Liver (tissue), 9 donors: ENCODE measurements around the gene UBE2M. TPM values are rescaled to one million over a fixed set of nuclear protein-coding genes. Genes with fewer than 3 reads are reported as not detected.
A peak's percentile ranks its signal among the peaks of the same experiment; 100 is the strongest.

ENCODE experiments used
- DNase-seq: peaks from one replicate; pipeline ENCODE4 v3.0.0-alpha.2; 2017; ENCODE audit warnings: low spot score
- H3K27ac ChIP-seq, 2 donors: one replicate each; pipeline ENCODE4 v1.7.0; 2013; ENCODE audit warnings: inconsistent platforms in 2 of 2, low read length in 2 of 2, control low read depth in 1 of 2, low read depth in 1 of 2, mild to moderate bottlenecking in 1 of 2
- H3K27me3 ChIP-seq, 4 donors: one replicate each; pipeline versions ENCODE4 v1.6.1 to v1.7.0; 2013; ENCODE audit warnings: low read length in 3 of 4, inconsistent platforms in 1 of 4, mild to moderate bottlenecking in 1 of 4, moderate library complexity in 1 of 4; ENCODE audit not compliant: control insufficient read depth in 4 of 4, insufficient read depth in 4 of 4
- H3K36me3 ChIP-seq, 4 donors: one replicate each; pipeline versions ENCODE4 v1.6.1 to v1.7.0; 2013; ENCODE audit warnings: low read length in 3 of 4, mild to moderate bottlenecking in 3 of 4, low read depth in 1 of 4, moderate library complexity in 1 of 4; ENCODE audit not compliant: control insufficient read depth in 4 of 4, insufficient read depth in 3 of 4
- H3K4me1 ChIP-seq, 4 donors: one replicate each; pipeline versions ENCODE4 v1.6.1 to v1.7.0; 2013; ENCODE audit warnings: low read length in 3 of 4, mild to moderate bottlenecking in 3 of 4, moderate library complexity in 1 of 4; ENCODE audit not compliant: control insufficient read depth in 4 of 4, insufficient read depth in 4 of 4
- H3K4me3 ChIP-seq, 3 donors: one replicate each; pipeline versions ENCODE4 v1.6.1 to v1.7.0; 2013; ENCODE audit warnings: low read length in 3 of 3, control low read depth in 1 of 3, low read depth in 1 of 3, mild to moderate bottlenecking in 1 of 3
- H3K9ac ChIP-seq, 2 donors: one replicate each; pipeline ENCODE4 v1.7.0; 2013; ENCODE audit warnings: low read length in 2 of 2, mild to moderate bottlenecking in 2 of 2, moderate library complexity in 2 of 2, control low read depth in 1 of 2, low read depth in 1 of 2
- H3K9me3 ChIP-seq, 4 donors: one replicate each; pipeline versions ENCODE4 v1.6.1 to v1.7.0; 2013; ENCODE audit warnings: low read length in 3 of 4; ENCODE audit not compliant: control insufficient read depth in 4 of 4
- EGR1 ChIP-seq, 2 donors: IDR thresholded peaks; 2 replicates each; pipeline ENCODE4 v1.6.1; 2016 to 2018; ENCODE audit warnings: antibody characterized with exemption in 2 of 2, low read depth in 2 of 2
- FOXA1 ChIP-seq: IDR thresholded peaks from 2 replicates; pipeline ENCODE4 v1.6.1; 2016; ENCODE audit warnings: antibody characterized with exemption
- FOXA2 ChIP-seq: IDR thresholded peaks from 2 replicates; pipeline ENCODE4 v1.6.1; 2016; ENCODE audit warnings: antibody characterized with exemption
- GABPA ChIP-seq, 2 donors: IDR thresholded peaks in 1 of 2; conservative IDR thresholded peaks in 1 of 2; 2 replicates each; pipeline ENCODE4 v1.6.1; 2016; ENCODE audit warnings: antibody characterized with exemption in 2 of 2, mild to moderate bottlenecking in 1 of 2, moderate library complexity in 1 of 2
- HNF4A ChIP-seq, 2 donors: conservative IDR thresholded peaks; 2 replicates each; pipeline ENCODE4 v1.6.1; 2016; ENCODE audit warnings: antibody characterized with exemption in 2 of 2, mild to moderate bottlenecking in 2 of 2
- HNF4G ChIP-seq: IDR thresholded peaks from 2 replicates; pipeline ENCODE4 v1.6.1; 2016; ENCODE audit warnings: antibody characterized with exemption
- JUND ChIP-seq, 2 donors: IDR thresholded peaks; 2 replicates each; pipeline ENCODE4 v1.6.1; 2016; ENCODE audit warnings: antibody characterized with exemption in 2 of 2
- MAX ChIP-seq: IDR thresholded peaks from 2 replicates; pipeline ENCODE4 v1.6.1; 2016; ENCODE audit warnings: antibody characterized with exemption
- NR2F2 ChIP-seq: IDR thresholded peaks from 2 replicates; pipeline ENCODE4 v1.6.1; 2016; ENCODE audit warnings: antibody characterized with exemption
- RAD21 ChIP-seq, 2 donors: IDR thresholded peaks; 2 replicates each; pipeline ENCODE4 v1.6.1; 2016; ENCODE audit warnings: antibody characterized with exemption in 2 of 2, mild to moderate bottlenecking in 2 of 2
- SP1 ChIP-seq: IDR thresholded peaks from 2 replicates; pipeline ENCODE4 v1.6.1; 2018; ENCODE audit warnings: antibody characterized with exemption, mild to moderate bottlenecking
- TAF1 ChIP-seq: conservative IDR thresholded peaks from 2 replicates; pipeline ENCODE4 v1.6.1; 2016; ENCODE audit warnings: antibody characterized with exemption, mild to moderate bottlenecking
- YY1 ChIP-seq: IDR thresholded peaks from 2 replicates; pipeline ENCODE4 v1.6.1; 2016; ENCODE audit warnings: antibody characterized with exemption, mild to moderate bottlenecking
- WGBS: extraction: QIAGEN DNeasy Blood & Tissue Kit; methylation state at CpG from one replicate; pipeline ENCODE4 v1.1.7; 2013; 5-methylcytosine and 5-hydroxymethylcytosine counted together
- polyA plus RNA-seq, 2 donors: library from polyadenylated mRNA; stranded (reverse) in 1 of 2; unstranded in 1 of 2; fragments of 200-250 nt in 1 of 2; fragments of >200 nt in 1 of 2; fragmentation: Nextera tagmentation in 1 of 2; extraction: Ambion mirVana in 1 of 2; gene quantifications; one replicate each; pipeline versions ENCODE4 v1.2.1 to v1.2.3, GENCODE V29; 2013 to 2015
- total RNA-seq, 2 donors: library from RNA; depleted of rRNA; stranded (reverse); fragments of >200 nt; gene quantifications; one replicate each; pipeline ENCODE4 v1.2.3, GENCODE V29; 2014
- TF ChIP-seq, protein P1 (sequence below): IDR thresholded peaks from 2 replicates; pipeline ENCODE4 v1.6.1; 2016; ENCODE audit warnings: antibody characterized with exemption, mild to moderate bottlenecking
- TF ChIP-seq, protein P2 (sequence below): IDR thresholded peaks from 2 replicates; pipeline ENCODE4 v1.6.1; 2016; ENCODE audit warnings: antibody characterized with exemption
- TF ChIP-seq, protein P3 (sequence below): fragments of 150-350 bp; IDR thresholded peaks from 2 replicates; pipeline ENCODE4 v1.5.1; 2017; ENCODE audit warnings: improper control_type of control experiment, low read depth, low read length; ENCODE audit not compliant: missing input control
- TF ChIP-seq, protein P4 (sequence below): IDR thresholded peaks from 2 replicates; pipeline ENCODE4 v1.6.1; 2016; ENCODE audit warnings: antibody characterized with exemption
- donor health status: healthy.
- donor health status: healthy.
- donor health status: healthy.
- donor health status: healthy.
- donor health status: healthy.

The UBE2M gene
- total and polyA plus RNA-seq, 4 donors: 7.6 to 30.7 (median 17.7) TPM

GRCh38 chr19:58575183-58576041 lies 17.0 kb upstream of the UBE2M start (continued):
- TF ChIP-seq, protein P1, sequence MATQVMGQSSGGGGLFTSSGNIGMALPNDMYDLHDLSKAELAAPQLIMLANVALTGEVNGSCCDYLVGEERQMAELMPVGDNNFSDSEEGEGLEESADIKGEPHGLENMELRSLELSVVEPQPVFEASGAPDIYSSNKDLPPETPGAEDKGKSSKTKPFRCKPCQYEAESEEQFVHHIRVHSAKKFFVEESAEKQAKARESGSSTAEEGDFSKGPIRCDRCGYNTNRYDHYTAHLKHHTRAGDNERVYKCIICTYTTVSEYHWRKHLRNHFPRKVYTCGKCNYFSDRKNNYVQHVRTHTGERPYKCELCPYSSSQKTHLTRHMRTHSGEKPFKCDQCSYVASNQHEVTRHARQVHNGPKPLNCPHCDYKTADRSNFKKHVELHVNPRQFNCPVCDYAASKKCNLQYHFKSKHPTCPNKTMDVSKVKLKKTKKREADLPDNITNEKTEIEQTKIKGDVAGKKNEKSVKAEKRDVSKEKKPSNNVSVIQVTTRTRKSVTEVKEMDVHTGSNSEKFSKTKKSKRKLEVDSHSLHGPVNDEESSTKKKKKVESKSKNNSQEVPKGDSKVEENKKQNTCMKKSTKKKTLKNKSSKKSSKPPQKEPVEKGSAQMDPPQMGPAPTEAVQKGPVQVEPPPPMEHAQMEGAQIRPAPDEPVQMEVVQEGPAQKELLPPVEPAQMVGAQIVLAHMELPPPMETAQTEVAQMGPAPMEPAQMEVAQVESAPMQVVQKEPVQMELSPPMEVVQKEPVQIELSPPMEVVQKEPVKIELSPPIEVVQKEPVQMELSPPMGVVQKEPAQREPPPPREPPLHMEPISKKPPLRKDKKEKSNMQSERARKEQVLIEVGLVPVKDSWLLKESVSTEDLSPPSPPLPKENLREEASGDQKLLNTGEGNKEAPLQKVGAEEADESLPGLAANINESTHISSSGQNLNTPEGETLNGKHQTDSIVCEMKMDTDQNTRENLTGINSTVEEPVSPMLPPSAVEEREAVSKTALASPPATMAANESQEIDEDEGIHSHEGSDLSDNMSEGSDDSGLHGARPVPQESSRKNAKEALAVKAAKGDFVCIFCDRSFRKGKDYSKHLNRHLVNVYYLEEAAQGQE: peak; percentile 59

- Histone ChIP-seq H3K27ac (peak overlapping the region; percentile 93 to 97), H3K27me3 (no peaks in the 10 kb centered on the region), H3K4me1 (peaks cover 4 to 25% (median 17%) of the 10 kb centered on the region in 4 donors), H3K9me3 (no peaks in the 10 kb centered on the region), H3K4me3 (peak overlapping the region; percentile 27 to 64 (median 44)), H3K9ac (peak overlapping the region; percentile 19 to 48), H3K36me3 (peaks cover 0 to 18% (median 5%) of the 10 kb centered on the region in 4 donors)
- whole genome bisulfite sequencing: 2% methylated on average over 20 of the region's 20 CpGs
- TF ChIP-seq SP1: no peak
- TF ChIP-seq HNF4A (conservative IDR thresholded peaks at IDR 0.05): no peak
- TF ChIP-seq FOXA1: peak; percentile 14
- no peak for TF ChIP-seq RAD21 (IDR thresholded peaks at IDR 0.05)
- no peak for DNase-seq
These were observed 15.3 kb upstream of the UBE2M start for GRCh38 chr19:58573658-58574164.

- Histone ChIP-seq H3K27me3 (no peaks in the 10 kb centered on the region), H3K4me3 (peak within 1 kb of the TSS; percentile 64 to 69 (median 64)), H3K36me3 (peaks cover 0 to 16% (median 5%) of the 10 kb centered on the region in 4 donors), H3K27ac (peak within 1 kb of the TSS; percentile 93 to 97), H3K4me1 (peaks cover 4 to 25% (median 17%) of the 10 kb centered on the region in 4 donors), H3K9ac (peak within 1 kb of the TSS; percentile 57 to 65), H3K9me3 (no peaks in the 10 kb centered on the region)
- peak; percentile 99 for DNase-seq
- under 1% methylated on average over 75 of the region's 75 CpGs for WGBS
- peak in 1 of 2 donors; percentile 58 for TF ChIP-seq JUND (IDR thresholded peaks at IDR 0.05)
- no peak for TF ChIP-seq FOXA2
- no peak for TF ChIP-seq HNF4G
- TF ChIP-seq, protein P2, sequence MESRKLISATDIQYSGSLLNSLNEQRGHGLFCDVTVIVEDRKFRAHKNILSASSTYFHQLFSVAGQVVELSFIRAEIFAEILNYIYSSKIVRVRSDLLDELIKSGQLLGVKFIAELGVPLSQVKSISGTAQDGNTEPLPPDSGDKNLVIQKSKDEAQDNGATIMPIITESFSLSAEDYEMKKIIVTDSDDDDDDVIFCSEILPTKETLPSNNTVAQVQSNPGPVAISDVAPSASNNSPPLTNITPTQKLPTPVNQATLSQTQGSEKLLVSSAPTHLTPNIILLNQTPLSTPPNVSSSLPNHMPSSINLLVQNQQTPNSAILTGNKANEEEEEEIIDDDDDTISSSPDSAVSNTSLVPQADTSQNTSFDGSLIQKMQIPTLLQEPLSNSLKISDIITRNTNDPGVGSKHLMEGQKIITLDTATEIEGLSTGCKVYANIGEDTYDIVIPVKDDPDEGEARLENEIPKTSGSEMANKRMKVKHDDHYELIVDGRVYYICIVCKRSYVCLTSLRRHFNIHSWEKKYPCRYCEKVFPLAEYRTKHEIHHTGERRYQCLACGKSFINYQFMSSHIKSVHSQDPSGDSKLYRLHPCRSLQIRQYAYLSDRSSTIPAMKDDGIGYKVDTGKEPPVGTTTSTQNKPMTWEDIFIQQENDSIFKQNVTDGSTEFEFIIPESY: peak; percentile 60
- peak; percentile 84 for TF ChIP-seq MAX
- TF ChIP-seq FOXA1: no peak
- TF ChIP-seq, protein P3, sequence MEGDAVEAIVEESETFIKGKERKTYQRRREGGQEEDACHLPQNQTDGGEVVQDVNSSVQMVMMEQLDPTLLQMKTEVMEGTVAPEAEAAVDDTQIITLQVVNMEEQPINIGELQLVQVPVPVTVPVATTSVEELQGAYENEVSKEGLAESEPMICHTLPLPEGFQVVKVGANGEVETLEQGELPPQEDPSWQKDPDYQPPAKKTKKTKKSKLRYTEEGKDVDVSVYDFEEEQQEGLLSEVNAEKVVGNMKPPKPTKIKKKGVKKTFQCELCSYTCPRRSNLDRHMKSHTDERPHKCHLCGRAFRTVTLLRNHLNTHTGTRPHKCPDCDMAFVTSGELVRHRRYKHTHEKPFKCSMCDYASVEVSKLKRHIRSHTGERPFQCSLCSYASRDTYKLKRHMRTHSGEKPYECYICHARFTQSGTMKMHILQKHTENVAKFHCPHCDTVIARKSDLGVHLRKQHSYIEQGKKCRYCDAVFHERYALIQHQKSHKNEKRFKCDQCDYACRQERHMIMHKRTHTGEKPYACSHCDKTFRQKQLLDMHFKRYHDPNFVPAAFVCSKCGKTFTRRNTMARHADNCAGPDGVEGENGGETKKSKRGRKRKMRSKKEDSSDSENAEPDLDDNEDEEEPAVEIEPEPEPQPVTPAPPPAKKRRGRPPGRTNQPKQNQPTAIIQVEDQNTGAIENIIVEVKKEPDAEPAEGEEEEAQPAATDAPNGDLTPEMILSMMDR: peak; percentile 13
- TF ChIP-seq NR2F2: peak; percentile 8
- peak; percentile 37 to 50 for TF ChIP-seq EGR1 (IDR thresholded peaks at IDR 0.05; ENCODE audit: low read depth in 2 of 2)
- no peak for TF ChIP-seq TAF1
- TF ChIP-seq HNF4A (conservative IDR thresholded peaks at IDR 0.05): no peak
- TF ChIP-seq, protein P4, sequence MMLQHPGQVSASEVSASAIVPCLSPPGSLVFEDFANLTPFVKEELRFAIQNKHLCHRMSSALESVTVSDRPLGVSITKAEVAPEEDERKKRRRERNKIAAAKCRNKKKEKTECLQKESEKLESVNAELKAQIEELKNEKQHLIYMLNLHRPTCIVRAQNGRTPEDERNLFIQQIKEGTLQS: peak; percentile 11
- peak; percentile 68 to 92 for TF ChIP-seq GABPA (IDR thresholded peaks at IDR 0.05 in 1 of 2, conservative IDR thresholded peaks at IDR 0.05 in 1 of 2)
- TF ChIP-seq RAD21 (IDR thresholded peaks at IDR 0.05): no peak
- peak; percentile 76 for TF ChIP-seq SP1
- TF ChIP-seq YY1: peak; percentile 96
These were observed 14.6 kb upstream of the UBE2M start, which contains the start of gene MZF1 for GRCh38 chr19:58572818-58573657. TSS of gene MZF1 (minus strand) at chr19:58573335. CDS start at chr19:58571389, 1,946 bp downstream.
